HEK293 (cell line): Measurements from ENCODE around the gene ADSS1.

ENCODE experiments used
- CTCF ChIA-PET: fragments of 350-600 bp; formaldehyde crosslinking; extraction: SDS; loops from one replicate; lab custom pipeline; 2021; ENCODE audit warnings: antibody characterized with exemption; lab: Yijun Ruan, JAX
- POLR2A ChIA-PET: fragments of 300-600 bp; formaldehyde crosslinking; extraction: SDS; loops from one replicate; lab custom pipeline; 2020; ENCODE audit warnings: antibody characterized with exemption, inconsistent platforms; lab: Yijun Ruan, JAX
- H3K27ac ChIP-seq: fragments of 200-500 bp; sonication (Bioruptor generic); 2 replicates; pipeline ENCODE4 v1.5.1; 2014; ENCODE audit warnings: low read depth, low read length, control low read depth, inconsistent platforms; ENCODE audit errors: extremely low read depth
- H3K36me3 ChIP-seq, 2 experiments: fragments of 200-500 bp in 1 of 2; sonication (Bioruptor generic) in 1 of 2; 1 replicate in 1 of 2; 2 replicates in 1 of 2; pipeline ENCODE4 v1.5.1; 2014 to 2017; ENCODE audit warnings: inconsistent platforms in 2 of 2, low read length in 2 of 2; ENCODE audit not compliant: control insufficient read depth in 2 of 2, insufficient read depth in 1 of 2
- H3K4me1 ChIP-seq: fragments of 200-500 bp; sonication (Bioruptor generic); 2 replicates; pipeline ENCODE4 v1.5.1; 2014; ENCODE audit warnings: mild to moderate bottlenecking, low read length, inconsistent platforms; ENCODE audit not compliant: control insufficient read depth, insufficient read depth
- H3K4me3 ChIP-seq: 2 replicates; pipeline ENCODE4 v1.5.1; 2011; ENCODE audit warnings: low read depth, mild to moderate bottlenecking, control low read depth, low read length, moderate library complexity
- H3K9me3 ChIP-seq: fragments of 200-500 bp; sonication (Bioruptor generic); 2 replicates; pipeline ENCODE4 v1.5.1; 2014; ENCODE audit warnings: low read depth, low read length, inconsistent platforms; ENCODE audit not compliant: control insufficient read depth, insufficient read depth
- HOXA7 ChIP-seq: sonication (generic); formaldehyde crosslinking; IDR thresholded peaks from 2 replicates; pipeline ENCODE4 v1.8.1; 2022; ENCODE audit warnings: missing genetic modification reagents, borderline replicate concordance
- KLF1 ChIP-seq: fragments of 450-650 bp; formaldehyde crosslinking; IDR thresholded peaks from 2 replicates; pipeline ENCODE4 v1.5.1; 2016; ENCODE audit warnings: missing biosample characterization, missing genetic modification characterization
- KLF16 ChIP-seq: fragments of 450-650 bp; formaldehyde crosslinking; IDR thresholded peaks from 2 replicates; pipeline ENCODE4 v1.5.1; 2017; ENCODE audit warnings: missing biosample characterization, missing genetic modification characterization
- KLF17 ChIP-seq: fragments of 450-650 bp; formaldehyde crosslinking; IDR thresholded peaks from 2 replicates; pipeline ENCODE4 v1.5.1; 2016; ENCODE audit warnings: missing biosample characterization, missing genetic modification characterization
- KLF9 ChIP-seq: fragments of 450-650 bp; formaldehyde crosslinking; IDR thresholded peaks from 2 replicates; pipeline ENCODE4 v1.5.1; 2016; ENCODE audit warnings: missing biosample characterization, missing genetic modification characterization, low read depth
- RBAK ChIP-seq: fragments of 450-650 bp; formaldehyde crosslinking; IDR thresholded peaks from 2 replicates; pipeline ENCODE4 v1.5.1; 2016; ENCODE audit warnings: missing biosample characterization, missing genetic modification characterization
- SP7 ChIP-seq: fragments of 450-650 bp; formaldehyde crosslinking; IDR thresholded peaks from 2 replicates; pipeline ENCODE4 v1.5.1; 2016; ENCODE audit warnings: missing biosample characterization, missing genetic modification characterization
- YY1 ChIP-seq: fragments of 450-650 bp; formaldehyde crosslinking; IDR thresholded peaks from 2 replicates; pipeline ENCODE4 v1.5.1; 2018; ENCODE audit warnings: missing biosample characterization, missing genetic modification characterization
- ZBTB26 ChIP-seq: fragments of 450-650 bp; formaldehyde crosslinking; optimal IDR thresholded peaks from 2 replicates; pipeline ENCODE3; 2016; ENCODE audit warnings: missing biosample characterization, mild to moderate bottlenecking, missing genetic modification characterization
- ZNF169 ChIP-seq: fragments of 450-650 bp; formaldehyde crosslinking; IDR thresholded peaks from 2 replicates; pipeline ENCODE4 v1.5.1; 2016; ENCODE audit warnings: missing biosample characterization, missing genetic modification characterization
- ZNF341 ChIP-seq: fragments of 450-650 bp; formaldehyde crosslinking; IDR thresholded peaks from 2 replicates; pipeline ENCODE4; 2016; ENCODE audit warnings: low read depth, missing biosample characterization, missing genetic modification characterization
- ZNF350 ChIP-seq: fragments of 450-650 bp; formaldehyde crosslinking; IDR thresholded peaks from 2 replicates; pipeline ENCODE4 v1.5.0; 2017; ENCODE audit warnings: missing biosample characterization, mild to moderate bottlenecking, missing genetic modification characterization
- ZNF423 ChIP-seq: fragments of 450-650 bp; formaldehyde crosslinking; IDR thresholded peaks from 2 replicates; pipeline ENCODE4 v1.5.1; 2016; ENCODE audit warnings: missing biosample characterization, missing genetic modification characterization
- ZNF433 ChIP-seq: fragments of 450-650 bp; formaldehyde crosslinking; IDR thresholded peaks from 2 replicates; pipeline ENCODE4 v1.5.1; 2016; ENCODE audit warnings: missing biosample characterization, missing genetic modification characterization, low read depth
- ZNF585B ChIP-seq: fragments of 450-650 bp; formaldehyde crosslinking; IDR thresholded peaks from 2 replicates; pipeline ENCODE4 v1.5.1; 2016; ENCODE audit warnings: missing biosample characterization, missing genetic modification characterization
- ZNF629 ChIP-seq: fragments of 450-650 bp; formaldehyde crosslinking; IDR thresholded peaks from 2 replicates; pipeline ENCODE4 v1.5.1; 2017; ENCODE audit warnings: missing biosample characterization, missing genetic modification characterization
- TF ChIP-seq, protein P1 (sequence below): fragments of 450-650 bp; formaldehyde crosslinking; IDR thresholded peaks from 2 replicates; pipeline ENCODE4 v1.5.1; 2016; ENCODE audit warnings: missing biosample characterization, missing genetic modification characterization
- TF ChIP-seq, protein P2 (sequence below): fragments of 450-650 bp; formaldehyde crosslinking; IDR thresholded peaks from 2 replicates; pipeline ENCODE4 v1.5.1; 2016; ENCODE audit warnings: missing biosample characterization, missing genetic modification characterization, borderline replicate concordance
- TF ChIP-seq, protein P3 (sequence below): fragments of 450-650 bp; formaldehyde crosslinking; IDR thresholded peaks from 2 replicates; pipeline ENCODE4 v1.5.1; 2017; ENCODE audit warnings: missing biosample characterization, mild to moderate bottlenecking, missing genetic modification characterization, moderate library complexity

The ADSS1 gene

DNA sequence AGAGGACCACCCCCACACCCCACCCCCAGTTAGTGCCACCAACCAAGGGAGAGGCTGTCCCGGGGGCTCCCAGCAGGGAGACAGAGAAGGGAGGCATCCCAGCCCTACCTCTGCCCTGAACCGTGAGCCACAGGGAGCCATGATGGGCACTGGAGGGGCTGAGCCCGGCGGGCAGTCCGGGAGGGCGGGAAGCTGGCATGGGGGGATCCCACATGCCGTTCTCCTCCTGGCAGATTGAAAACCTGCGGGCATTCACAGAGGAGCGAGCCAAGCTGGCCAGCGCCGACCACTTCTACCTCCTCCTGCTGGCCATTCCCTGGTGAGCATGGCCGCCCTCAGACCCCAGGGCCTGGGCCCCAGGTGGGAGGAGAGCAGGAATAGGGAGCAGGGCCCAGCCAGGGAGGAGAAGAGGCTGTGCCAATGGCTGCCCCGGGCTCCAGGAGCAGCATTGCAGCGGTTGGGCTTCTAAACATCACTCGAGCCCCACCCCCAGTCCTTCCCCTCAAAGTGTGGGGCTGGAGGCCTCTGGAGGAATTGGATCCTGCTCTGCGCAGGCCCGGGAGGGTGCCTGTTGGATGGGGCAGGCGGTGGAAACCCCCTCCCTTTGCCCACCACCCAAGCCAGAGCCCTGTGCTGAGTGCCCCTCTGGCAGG, 14.5 kb upstream of the ADSS1 start:
- CTCF ChIA-PET = interaction anchor here (0.7 to 1.2 kb wide), 11 partner anchors 9 to 91 kb away, joined by 3 to 5 read pairs (median 3); no protein-coding TSS in a partner anchor
- peaks cover 5 to 71% of the 10 kb centered on the region in 2 experiments; a peak in 2 of 3 replicates for H3K36me3 ChIP-seq

GRCh38 chr14:104710071-104710735, 13.8 kb upstream of the ADSS1 start:
- no peak for TF ChIP-seq YY1 (tag by site-specific recombination)
- TF ChIP-seq KLF17 (tag by site-specific recombination) = no peak
- TF ChIP-seq RBAK (tag by site-specific recombination) = no peak
- TF ChIP-seq ZNF169 (tag by site-specific recombination) = no peak
- no peak for TF ChIP-seq HOXA7 (CRISPR knock-in tag)
- TF ChIP-seq KLF9 = no peak
- TF ChIP-seq ZNF433 = no peak
- no peak for TF ChIP-seq KLF1 (tag by site-specific recombination)
- TF ChIP-seq, protein P1, sequence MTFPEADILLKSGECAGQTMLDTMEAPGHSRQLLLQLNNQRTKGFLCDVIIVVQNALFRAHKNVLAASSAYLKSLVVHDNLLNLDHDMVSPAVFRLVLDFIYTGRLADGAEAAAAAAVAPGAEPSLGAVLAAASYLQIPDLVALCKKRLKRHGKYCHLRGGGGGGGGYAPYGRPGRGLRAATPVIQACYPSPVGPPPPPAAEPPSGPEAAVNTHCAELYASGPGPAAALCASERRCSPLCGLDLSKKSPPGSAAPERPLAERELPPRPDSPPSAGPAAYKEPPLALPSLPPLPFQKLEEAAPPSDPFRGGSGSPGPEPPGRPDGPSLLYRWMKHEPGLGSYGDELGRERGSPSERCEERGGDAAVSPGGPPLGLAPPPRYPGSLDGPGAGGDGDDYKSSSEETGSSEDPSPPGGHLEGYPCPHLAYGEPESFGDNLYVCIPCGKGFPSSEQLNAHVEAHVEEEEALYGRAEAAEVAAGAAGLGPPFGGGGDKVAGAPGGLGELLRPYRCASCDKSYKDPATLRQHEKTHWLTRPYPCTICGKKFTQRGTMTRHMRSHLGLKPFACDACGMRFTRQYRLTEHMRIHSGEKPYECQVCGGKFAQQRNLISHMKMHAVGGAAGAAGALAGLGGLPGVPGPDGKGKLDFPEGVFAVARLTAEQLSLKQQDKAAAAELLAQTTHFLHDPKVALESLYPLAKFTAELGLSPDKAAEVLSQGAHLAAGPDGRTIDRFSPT (tag by site-specific recombination) = 0 out of 2 replicates have a peak, but pooled peaks have one; percentile 45
- TF ChIP-seq ZNF423 (tag by site-specific recombination) = 0 out of 2 replicates have a peak, but pooled peaks have one; percentile 13
- no peak for TF ChIP-seq ZNF629 (tag by site-specific recombination)
- no peak for TF ChIP-seq SP7 (tag by site-specific recombination)
- TF ChIP-seq, protein P2, sequence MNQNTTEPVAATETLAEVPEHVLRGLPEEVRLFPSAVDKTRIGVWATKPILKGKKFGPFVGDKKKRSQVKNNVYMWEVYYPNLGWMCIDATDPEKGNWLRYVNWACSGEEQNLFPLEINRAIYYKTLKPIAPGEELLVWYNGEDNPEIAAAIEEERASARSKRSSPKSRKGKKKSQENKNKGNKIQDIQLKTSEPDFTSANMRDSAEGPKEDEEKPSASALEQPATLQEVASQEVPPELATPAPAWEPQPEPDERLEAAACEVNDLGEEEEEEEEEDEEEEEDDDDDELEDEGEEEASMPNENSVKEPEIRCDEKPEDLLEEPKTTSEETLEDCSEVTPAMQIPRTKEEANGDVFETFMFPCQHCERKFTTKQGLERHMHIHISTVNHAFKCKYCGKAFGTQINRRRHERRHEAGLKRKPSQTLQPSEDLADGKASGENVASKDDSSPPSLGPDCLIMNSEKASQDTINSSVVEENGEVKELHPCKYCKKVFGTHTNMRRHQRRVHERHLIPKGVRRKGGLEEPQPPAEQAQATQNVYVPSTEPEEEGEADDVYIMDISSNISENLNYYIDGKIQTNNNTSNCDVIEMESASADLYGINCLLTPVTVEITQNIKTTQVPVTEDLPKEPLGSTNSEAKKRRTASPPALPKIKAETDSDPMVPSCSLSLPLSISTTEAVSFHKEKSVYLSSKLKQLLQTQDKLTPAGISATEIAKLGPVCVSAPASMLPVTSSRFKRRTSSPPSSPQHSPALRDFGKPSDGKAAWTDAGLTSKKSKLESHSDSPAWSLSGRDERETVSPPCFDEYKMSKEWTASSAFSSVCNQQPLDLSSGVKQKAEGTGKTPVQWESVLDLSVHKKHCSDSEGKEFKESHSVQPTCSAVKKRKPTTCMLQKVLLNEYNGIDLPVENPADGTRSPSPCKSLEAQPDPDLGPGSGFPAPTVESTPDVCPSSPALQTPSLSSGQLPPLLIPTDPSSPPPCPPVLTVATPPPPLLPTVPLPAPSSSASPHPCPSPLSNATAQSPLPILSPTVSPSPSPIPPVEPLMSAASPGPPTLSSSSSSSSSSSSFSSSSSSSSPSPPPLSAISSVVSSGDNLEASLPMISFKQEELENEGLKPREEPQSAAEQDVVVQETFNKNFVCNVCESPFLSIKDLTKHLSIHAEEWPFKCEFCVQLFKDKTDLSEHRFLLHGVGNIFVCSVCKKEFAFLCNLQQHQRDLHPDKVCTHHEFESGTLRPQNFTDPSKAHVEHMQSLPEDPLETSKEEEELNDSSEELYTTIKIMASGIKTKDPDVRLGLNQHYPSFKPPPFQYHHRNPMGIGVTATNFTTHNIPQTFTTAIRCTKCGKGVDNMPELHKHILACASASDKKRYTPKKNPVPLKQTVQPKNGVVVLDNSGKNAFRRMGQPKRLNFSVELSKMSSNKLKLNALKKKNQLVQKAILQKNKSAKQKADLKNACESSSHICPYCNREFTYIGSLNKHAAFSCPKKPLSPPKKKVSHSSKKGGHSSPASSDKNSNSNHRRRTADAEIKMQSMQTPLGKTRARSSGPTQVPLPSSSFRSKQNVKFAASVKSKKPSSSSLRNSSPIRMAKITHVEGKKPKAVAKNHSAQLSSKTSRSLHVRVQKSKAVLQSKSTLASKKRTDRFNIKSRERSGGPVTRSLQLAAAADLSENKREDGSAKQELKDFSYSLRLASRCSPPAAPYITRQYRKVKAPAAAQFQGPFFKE = no peak
- no peak for TF ChIP-seq ZNF585B
- peak; percentile 20 for TF ChIP-seq ZBTB26 (tag by site-specific recombination)
- CTCF ChIA-PET = interaction anchor here (0.6 kb wide), 1 partner anchor 61 kb away, joined by 3 read pairs; no protein-coding TSS in a partner anchor
- POLR2A ChIA-PET = interaction anchor here (0.5 kb wide), 1 partner anchor 555 kb away, joined by 4 read pairs; no protein-coding TSS in a partner anchor
- no peak overlapping the region for H3K27ac ChIP-seq
- no peak overlapping the region for H3K4me3 ChIP-seq
- H3K9me3 ChIP-seq = no peaks in the 10 kb centered on the region
- peaks cover under 1 to 72% of the 10 kb centered on the region in 2 experiments; a peak in 2 of 3 replicates for H3K36me3 ChIP-seq
- H3K4me1 ChIP-seq = no peaks in the 10 kb centered on the region

More for the DNA sequence above, 14.5 kb upstream of the ADSS1 start:
- Histone ChIP-seq H3K27ac (no peak overlapping the region), H3K9me3 (no peaks in the 10 kb centered on the region), H3K4me3 (no peak overlapping the region), H3K4me1 (no peaks in the 10 kb centered on the region)
- POLR2A ChIA-PET = interaction anchor here (1.7 kb wide), 1 partner anchor 11 kb away, joined by 5 read pairs; no protein-coding TSS in a partner anchor
- no peak for TF ChIP-seq ZNF350 (tag by site-specific recombination)
- no peak for TF ChIP-seq KLF16 (tag by site-specific recombination)
- TF ChIP-seq ZNF341 (tag by site-specific recombination) = peak; percentile 85
- TF ChIP-seq, protein P3, sequence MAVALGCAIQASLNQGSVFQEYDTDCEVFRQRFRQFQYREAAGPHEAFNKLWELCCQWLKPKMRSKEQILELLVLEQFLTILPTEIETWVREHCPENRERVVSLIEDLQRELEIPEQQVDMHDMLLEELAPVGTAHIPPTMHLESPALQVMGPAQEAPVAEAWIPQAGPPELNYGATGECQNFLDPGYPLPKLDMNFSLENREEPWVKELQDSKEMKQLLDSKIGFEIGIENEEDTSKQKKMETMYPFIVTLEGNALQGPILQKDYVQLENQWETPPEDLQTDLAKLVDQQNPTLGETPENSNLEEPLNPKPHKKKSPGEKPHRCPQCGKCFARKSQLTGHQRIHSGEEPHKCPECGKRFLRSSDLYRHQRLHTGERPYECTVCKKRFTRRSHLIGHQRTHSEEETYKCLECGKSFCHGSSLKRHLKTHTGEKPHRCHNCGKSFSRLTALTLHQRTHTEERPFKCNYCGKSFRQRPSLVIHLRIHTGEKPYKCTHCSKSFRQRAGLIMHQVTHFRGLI (tag by site-specific recombination) = peak; percentile 96
